Activated naive CD4-positive, alpha-beta T cell treated with anti-CD3 and anti-CD28 coated beads, Interleukin-2, amount 50 U/mL, for 24 hours (primary cell): Measurements from ENCODE around the gene METAP1.
"Not testable (repeated sequence)": the region's sequence is repeated elsewhere in the genome, so short reads cannot be mapped to it uniquely, and the experiment has no call there.

ENCODE experiments used
- H3K27ac Mint-ChIP-seq: one replicate; pipeline ENCODE4 v1.8.0; 2021; ENCODE audit warnings: mild to moderate bottlenecking, mixed read lengths
- H3K27me3 Mint-ChIP-seq: one replicate; pipeline ENCODE4 v1.8.0; 2021; ENCODE audit warnings: mixed read lengths
- H3K36me3 Mint-ChIP-seq: one replicate; pipeline ENCODE4 v1.8.0; 2021; ENCODE audit warnings: mixed read lengths
- H3K4me1 Mint-ChIP-seq: one replicate; pipeline ENCODE4 v1.8.0; 2021; ENCODE audit warnings: mixed read lengths
- H3K4me3 Mint-ChIP-seq: one replicate; pipeline ENCODE4 v1.8.0; 2021; ENCODE audit warnings: mild to moderate bottlenecking, mixed read lengths
- H3K9me3 Mint-ChIP-seq: one replicate; pipeline ENCODE4 v1.8.0; 2021; ENCODE audit warnings: mixed read lengths

Gene METAP1

DNA sequence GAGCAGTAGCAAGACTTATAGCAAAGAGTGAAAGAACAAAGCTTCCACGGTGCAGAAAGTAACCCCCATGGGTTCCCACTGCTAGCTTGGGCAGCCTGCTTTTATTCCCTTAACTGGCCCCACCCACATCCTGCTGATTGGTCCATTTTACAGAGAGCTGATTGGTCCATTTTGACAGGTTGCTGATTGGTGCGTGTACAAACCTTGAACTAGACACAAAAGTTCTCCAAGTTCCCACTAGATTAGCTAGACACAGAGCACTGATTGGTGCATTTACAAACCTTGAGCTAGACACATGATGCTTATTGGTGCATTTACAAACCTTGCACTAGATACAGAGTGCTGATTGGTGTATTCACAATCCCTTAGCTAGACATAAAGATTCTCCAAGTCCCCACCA, 2.7 kb upstream of the METAP1 start:
- not testable (repeated sequence) for H3K36me3 Mint-ChIP-seq, H3K9me3 Mint-ChIP-seq, H3K27ac Mint-ChIP-seq, H3K4me3 Mint-ChIP-seq, H3K27me3 Mint-ChIP-seq
- H3K4me1 Mint-ChIP-seq, result peaks cover 23% of the 10 kb centered on the region

DNA sequence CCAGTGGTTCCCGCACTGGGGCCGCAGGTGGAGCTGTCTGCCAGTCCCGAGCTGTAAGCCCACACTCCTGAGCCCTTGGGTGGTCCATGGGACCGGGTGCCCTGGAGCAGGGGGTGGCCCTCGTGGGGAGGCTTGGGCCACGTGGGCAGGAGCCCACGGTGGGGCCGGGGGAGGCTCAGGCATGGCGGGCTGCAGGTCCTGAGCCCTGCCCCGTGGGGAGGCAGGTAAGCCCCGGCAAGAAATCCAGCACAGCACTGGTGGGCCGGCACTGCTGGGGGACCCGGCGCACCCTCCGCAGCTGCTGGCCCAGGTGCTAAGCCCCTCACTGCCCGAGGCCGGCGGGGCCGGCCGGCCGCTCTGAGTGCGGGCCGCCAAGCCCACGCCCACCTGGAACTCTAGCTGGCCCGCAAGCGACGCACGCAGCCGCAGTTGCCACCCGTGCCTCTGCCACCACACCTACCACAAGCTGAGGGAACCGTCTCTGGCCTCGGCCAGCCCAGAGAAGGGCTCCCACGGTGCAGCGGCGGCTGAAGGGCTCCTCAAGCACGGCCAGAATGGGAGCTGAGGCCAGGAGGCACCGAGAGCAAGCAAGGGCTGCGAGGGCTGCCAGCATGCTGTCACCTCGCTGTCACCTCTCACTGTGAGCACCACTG, 2.0 kb upstream of the METAP1 start:
- Mint-ChIP-seq H3K36me3 (peaks cover 1% of the 10 kb centered on the region), H3K27me3 (no peaks in the 10 kb centered on the region), H3K27ac (no peak overlapping the region), H3K9me3 (no peaks in the 10 kb centered on the region), H3K4me3 (no peak overlapping the region), H3K4me1 (peaks cover 31% of the 10 kb centered on the region)

DNA sequence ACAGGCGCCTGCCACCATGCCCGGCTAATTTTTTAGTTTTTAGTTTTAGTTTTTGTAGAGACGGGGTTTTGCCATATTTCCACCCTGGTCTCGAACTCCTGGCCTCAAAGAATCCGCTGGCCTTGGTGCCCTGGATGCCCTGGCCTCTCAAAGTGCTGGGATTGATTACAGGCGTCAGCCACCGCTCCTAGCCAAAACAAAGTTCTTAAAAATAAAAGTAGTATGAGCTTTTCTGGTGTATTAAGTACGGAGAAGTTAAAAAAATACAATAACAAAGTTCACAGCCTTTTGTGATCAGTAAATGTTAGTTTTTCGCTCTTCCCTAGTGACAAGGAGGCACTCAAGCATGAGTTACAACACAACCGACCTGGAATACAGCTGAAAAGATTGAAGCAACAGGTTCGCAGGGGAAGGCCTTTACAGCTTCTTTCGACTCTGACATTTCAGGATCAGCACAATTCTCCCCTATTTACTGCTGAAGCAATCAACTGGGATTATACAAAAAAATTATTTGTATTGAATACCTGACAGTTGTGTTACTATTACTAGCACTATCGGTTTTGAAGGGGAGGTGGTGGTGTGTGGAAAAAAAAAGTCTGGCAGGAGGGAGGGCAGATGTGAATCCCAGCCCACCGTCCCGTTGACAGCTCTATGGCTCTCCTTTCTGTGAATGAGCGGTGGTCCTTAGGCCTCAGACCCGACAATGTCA, 893 bp upstream of the METAP1 start:
- peaks cover 1% of the 10 kb centered on the region for H3K36me3 Mint-ChIP-seq
- peaks cover 38% of the 10 kb centered on the region for H3K4me1 Mint-ChIP-seq
- H3K27me3 Mint-ChIP-seq, result no peaks in the 10 kb centered on the region
- peak overlapping the region; percentile 98 for H3K27ac Mint-ChIP-seq
- H3K4me3 Mint-ChIP-seq, result peak overlapping the region; percentile 95
- H3K9me3 Mint-ChIP-seq, result no peaks in the 10 kb centered on the region

DNA sequence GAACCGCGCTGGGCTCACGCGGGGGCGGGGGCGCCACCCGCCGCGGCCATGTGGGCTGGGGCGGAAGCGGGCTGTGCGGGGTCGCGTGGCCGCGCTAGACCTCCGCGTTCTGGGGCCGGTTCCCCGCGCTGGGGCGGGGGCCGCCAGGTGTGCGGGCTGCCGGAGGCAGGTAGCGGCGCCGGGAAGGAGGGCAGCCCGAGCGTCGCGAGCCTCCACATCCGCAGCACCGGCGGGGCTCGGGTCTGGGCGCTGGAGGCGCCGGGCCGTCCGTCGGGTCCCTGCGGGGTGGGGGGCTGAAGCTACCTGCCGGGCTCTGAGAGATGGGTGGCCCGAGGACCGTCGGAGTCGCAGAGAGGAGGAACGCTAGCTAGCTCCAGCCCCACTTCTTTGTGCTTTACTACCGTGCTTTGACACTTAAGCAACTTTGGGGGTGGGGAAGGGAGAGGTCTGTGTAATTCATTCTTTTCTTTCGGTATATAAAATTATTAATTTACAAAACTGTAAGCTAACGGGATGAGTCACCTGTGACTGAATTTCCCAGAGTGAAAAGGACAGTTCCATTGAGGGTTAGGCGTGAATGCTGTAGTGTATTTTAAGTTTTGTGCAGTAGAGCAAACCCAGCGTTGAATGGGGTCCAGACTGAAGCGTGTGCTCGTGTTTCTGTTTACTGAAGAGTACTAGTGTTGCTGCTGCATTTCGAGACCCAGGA, 689 bp downstream of the METAP1 start:
- Mint-ChIP-seq H3K4me3 (peak overlapping the region; percentile 95), H3K4me1 (peaks cover 53% of the 10 kb centered on the region), H3K27ac (peak overlapping the region; percentile 91), H3K27me3 (no peaks in the 10 kb centered on the region), H3K36me3 (peaks cover 4% of the 10 kb centered on the region), H3K9me3 (no peaks in the 10 kb centered on the region)

DNA sequence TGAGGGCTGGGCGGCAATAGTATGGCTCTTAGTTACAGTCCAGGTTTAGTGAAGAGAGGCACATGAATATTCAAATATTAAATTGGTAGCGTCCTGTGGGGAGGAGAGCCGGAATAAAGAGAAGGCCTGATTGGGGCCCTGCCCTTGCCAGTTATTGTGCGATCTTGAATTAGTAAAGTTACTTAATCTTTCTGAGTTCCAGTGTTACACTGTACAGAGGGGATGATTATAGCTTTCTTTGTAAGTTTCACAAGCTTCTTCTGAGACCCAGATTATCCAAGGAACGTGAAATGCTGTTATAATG, 1.2 kb downstream of the METAP1 start:
- Mint-ChIP-seq H3K4me1 (peaks cover 56% of the 10 kb centered on the region), H3K4me3 (peak overlapping the region; percentile 95), H3K27me3 (no peaks in the 10 kb centered on the region), H3K9me3 (no peaks in the 10 kb centered on the region), H3K36me3 (peaks cover 4% of the 10 kb centered on the region), H3K27ac (peak overlapping the region; percentile 91)

DNA sequence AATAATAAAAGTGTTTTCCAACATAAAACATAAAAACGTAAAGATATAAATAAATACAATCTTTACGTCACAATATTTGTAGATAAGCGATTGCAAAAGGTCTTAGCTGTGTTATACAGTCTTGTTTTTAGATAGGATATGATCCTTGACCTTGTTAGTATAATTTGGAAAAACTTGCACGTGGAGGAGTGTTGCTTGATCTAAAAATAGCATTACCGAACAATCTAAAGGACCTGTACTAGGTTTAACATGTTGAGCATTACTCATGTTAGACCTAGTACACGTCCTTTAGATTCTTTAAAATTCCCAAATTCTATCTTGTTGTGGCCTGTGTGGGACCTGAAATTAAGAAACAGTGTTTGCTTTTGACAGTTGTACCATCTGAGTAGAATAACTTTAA, 1.6 kb downstream of the METAP1 start:
- peak overlapping the region; percentile 73 for H3K4me3 Mint-ChIP-seq
- no peak overlapping the region for H3K27ac Mint-ChIP-seq
- no peaks in the 10 kb centered on the region for H3K27me3 Mint-ChIP-seq
- H3K4me1 Mint-ChIP-seq, result peaks cover 60% of the 10 kb centered on the region
- no peaks in the 10 kb centered on the region for H3K9me3 Mint-ChIP-seq
- peaks cover 4% of the 10 kb centered on the region for H3K36me3 Mint-ChIP-seq

DNA sequence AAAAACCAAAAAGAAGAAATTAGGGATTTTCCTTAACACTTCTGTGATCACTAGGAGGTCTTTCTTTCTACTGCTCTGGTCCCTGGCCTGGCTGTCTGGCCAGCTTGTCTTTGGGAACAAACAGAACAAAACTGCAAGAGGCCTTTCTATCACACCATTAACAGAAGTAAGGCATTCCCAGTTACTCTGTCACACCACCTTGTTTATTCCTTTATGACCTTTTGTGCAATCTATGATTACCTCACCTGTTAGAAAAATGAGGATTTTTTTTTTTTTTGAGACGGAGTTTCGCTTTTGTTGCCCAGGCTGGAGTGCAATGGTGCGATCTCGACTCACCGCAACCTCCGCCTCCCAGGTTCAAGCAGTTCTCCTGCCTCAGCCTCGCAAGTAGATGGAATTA, 3.0 kb downstream of the METAP1 start:
- Mint-ChIP-seq H3K9me3 (no peaks in the 10 kb centered on the region), H3K4me1 (peaks cover 72% of the 10 kb centered on the region), H3K4me3 (no peak overlapping the region), H3K27ac (no peak overlapping the region), H3K36me3 (peaks cover 4% of the 10 kb centered on the region), H3K27me3 (no peaks in the 10 kb centered on the region)

DNA sequence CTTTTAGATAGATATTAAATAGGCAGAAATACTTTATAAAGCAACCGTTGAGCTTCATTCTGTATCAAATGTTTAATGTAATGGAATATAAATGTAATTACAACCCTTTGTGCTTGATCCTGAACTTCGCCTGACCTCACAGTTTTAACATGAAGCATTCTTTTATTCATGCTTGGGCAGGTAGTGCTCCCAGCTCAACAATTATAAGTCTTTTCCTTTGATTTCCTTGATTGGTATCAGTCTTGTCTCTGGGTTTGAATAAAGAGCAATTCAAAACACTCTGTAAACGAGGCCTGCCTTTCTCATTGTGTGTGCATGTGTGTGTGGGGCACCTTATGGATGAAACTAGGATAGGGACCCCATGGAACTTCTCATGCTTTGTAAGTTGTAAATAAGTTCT, 6.8 kb downstream of the METAP1 start:
- H3K27me3 Mint-ChIP-seq, result no peaks in the 10 kb centered on the region
- peak overlapping the region; percentile 1 for H3K27ac Mint-ChIP-seq
- no peaks in the 10 kb centered on the region for H3K9me3 Mint-ChIP-seq
- peaks cover 86% of the 10 kb centered on the region for H3K4me1 Mint-ChIP-seq
- peaks cover 12% of the 10 kb centered on the region for H3K36me3 Mint-ChIP-seq
- H3K4me3 Mint-ChIP-seq, result no peak overlapping the region

DNA sequence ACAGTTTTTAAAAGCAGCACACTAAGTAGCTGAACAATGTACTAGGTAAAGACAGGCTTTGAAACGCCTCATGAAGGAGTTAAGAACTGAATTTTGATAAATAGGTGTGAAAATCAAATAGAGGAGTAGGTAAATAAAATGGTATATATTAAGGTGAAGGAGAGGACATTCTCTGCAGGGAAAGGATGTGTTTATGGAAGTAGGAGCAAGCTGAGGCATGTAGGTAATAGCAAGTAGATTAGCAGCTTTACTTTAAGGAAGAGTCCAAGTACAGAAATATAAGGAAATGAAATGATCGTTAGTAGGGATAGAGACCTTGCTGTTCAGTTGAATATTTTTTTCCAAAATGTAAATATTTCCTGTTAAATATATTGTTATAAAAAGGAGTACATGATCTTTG, 12.5 kb downstream of the METAP1 start:
- H3K27ac Mint-ChIP-seq, result no peak overlapping the region
- peaks cover 36% of the 10 kb centered on the region for H3K36me3 Mint-ChIP-seq
- no peaks in the 10 kb centered on the region for H3K27me3 Mint-ChIP-seq
- no peak overlapping the region for H3K4me3 Mint-ChIP-seq
- peaks cover 59% of the 10 kb centered on the region for H3K4me1 Mint-ChIP-seq
- no peaks in the 10 kb centered on the region for H3K9me3 Mint-ChIP-seq

DNA sequence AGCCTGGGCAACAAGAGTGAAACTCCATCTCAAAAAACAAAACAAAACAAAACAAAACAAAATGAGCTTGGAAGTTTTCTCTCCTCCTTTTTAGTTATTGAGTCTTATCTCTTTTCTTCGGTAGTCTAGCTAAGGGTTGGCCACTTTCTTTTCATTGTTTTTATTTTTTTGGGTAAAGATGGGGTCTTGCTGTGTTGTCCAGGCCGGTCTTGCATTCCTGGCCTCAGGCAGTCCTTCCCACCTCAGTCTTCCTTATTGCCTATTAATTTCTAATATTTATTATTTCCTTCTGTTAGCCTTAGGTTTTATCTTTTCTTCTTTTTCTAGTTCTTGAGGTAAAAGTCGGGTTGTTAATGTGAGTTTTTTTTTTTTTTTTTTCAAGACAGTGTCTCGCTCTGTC, 16.4 kb downstream of the METAP1 start:
- Mint-ChIP-seq H3K27me3 (no peaks in the 10 kb centered on the region), H3K36me3 (peaks cover 36% of the 10 kb centered on the region), H3K4me1 (peaks cover 52% of the 10 kb centered on the region), H3K27ac (no peak overlapping the region), H3K9me3 (no peaks in the 10 kb centered on the region), H3K4me3 (no peak overlapping the region)

DNA sequence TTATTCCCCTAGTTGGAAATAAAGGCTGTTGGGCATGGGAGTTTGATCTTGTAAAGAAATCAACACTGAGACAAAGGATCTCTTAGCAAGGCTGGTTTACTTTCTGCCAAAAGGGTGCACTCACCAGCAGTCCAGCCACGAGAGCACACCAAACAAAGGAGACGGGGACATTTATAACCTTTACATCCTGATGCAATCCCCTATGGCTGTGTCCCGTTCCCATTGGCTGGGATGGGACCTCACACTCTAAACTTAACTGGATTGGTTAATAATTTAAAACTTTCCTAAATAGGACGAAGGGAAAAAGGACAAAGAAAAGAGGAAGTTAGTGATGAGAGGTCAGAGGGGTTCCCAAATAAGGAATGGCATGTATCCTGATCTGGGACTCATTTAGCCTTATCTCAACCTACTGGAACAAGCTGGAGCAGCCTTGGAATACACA, 17.9 kb downstream of the METAP1 start:
- H3K4me1 Mint-ChIP-seq, result peaks cover 39% of the 10 kb centered on the region
- H3K36me3 Mint-ChIP-seq, result peaks cover 36% of the 10 kb centered on the region
- H3K9me3 Mint-ChIP-seq, result no peaks in the 10 kb centered on the region
- no peak overlapping the region for H3K27ac Mint-ChIP-seq
- H3K27me3 Mint-ChIP-seq, result no peaks in the 10 kb centered on the region
- no peak overlapping the region for H3K4me3 Mint-ChIP-seq

DNA sequence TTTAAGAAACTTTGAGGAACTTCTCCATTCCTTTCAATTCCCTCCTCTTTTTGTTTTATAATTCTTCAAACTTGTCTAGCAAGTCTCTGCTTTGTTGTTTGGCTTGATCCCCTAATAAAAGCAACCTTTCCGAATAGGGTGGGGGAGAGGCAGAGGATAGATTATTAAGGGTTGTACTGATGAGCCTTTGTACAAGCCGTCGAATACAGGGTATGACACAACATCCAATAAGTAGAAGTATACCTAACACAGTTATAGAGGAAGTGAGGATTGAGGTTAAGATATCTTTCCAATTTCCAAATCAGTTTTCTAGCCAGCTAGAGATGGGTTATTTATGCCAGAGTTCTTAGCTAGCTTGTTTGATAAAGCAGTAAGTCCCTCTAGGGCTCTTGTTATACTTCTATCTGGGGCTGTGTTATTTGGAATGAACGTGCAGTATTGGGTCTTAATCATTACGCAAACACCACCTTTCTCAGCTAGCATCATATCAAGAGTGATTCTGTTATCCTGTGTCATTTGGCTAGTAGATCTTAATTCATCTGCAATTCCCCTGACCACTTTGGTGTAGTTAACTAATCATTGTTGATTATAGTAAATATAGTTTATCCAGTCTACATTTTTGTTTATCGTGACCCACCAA, 18.5 kb downstream of the METAP1 start:
- Mint-ChIP-seq H3K27ac (no peak overlapping the region), H3K9me3 (no peaks in the 10 kb centered on the region), H3K4me1 (peaks cover 38% of the 10 kb centered on the region), H3K27me3 (no peaks in the 10 kb centered on the region), H3K36me3 (peaks cover 36% of the 10 kb centered on the region), H3K4me3 (no peak overlapping the region)

DNA sequence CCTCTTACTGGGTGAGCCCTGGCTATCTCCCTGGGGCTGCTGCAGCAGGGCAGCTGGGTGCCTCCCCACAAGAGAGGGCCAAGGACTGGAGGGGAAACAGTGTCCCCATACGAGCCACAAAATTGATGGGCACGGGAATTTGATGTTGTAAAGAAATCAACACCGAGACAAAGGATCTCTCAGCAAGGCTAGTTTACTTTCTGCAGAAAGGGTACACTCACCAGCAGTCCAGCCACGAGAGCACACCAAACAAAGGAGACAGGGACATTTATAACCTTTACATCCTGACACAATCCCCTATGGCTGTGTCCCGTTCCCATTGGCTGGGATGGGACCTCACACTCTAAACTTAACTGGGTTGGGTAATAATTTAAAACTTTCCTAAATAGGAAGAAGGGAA, 25.9 kb downstream of the METAP1 start:
- H3K36me3 Mint-ChIP-seq, result peaks cover 25% of the 10 kb centered on the region
- H3K4me3 Mint-ChIP-seq, result no peak overlapping the region
- no peaks in the 10 kb centered on the region for H3K27me3 Mint-ChIP-seq
- peaks cover 53% of the 10 kb centered on the region for H3K4me1 Mint-ChIP-seq
- no peak overlapping the region for H3K27ac Mint-ChIP-seq
- H3K9me3 Mint-ChIP-seq, result peaks cover 14% of the 10 kb centered on the region

DNA sequence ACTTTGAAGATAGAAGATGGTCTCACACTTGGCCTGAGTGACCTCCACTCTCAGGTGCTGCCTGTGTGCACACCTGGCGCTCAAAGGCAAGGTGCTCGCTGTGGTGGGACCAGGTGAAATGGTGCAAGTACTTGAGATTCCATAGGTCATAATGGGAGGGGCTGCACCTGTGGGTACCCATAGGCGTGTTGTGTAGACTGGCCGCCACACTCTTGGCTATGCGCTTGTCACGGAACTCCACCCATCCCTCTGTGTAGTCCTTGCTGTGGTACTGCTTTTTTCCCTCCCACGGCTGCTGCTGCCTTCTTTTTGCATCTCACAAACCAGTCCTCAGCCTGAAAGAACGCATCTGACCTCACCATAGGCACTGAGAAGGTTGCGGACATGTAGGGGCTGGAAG, 27.0 kb downstream of the METAP1 start:
- Mint-ChIP-seq H3K27me3 (no peaks in the 10 kb centered on the region), H3K36me3 (peaks cover 22% of the 10 kb centered on the region), H3K4me1 (peaks cover 64% of the 10 kb centered on the region), H3K27ac (no peak overlapping the region), H3K9me3 (peaks cover 14% of the 10 kb centered on the region), H3K4me3 (no peak overlapping the region)

DNA sequence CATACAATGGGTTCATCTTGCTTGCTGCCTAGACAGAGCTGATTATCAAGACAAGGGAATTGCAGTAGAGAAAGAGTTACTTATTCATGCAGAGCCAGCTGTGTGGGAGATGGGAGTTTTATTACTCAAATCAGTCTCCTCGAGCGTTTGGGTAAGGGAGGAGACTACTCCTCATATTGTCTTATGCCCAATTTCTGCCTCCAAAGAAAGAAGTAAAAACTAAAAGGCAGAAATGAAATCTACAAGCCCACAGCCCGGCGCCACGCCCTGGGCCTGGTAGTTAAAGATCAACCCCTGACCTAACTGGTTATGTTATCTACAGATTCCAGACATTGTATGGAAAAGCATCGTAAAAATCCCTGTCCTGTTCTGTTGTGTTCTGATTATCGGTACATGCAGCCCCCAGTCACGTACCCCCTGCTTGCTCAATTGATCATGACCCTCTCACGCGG, 28.3 kb downstream of the METAP1 start:
- H3K9me3 Mint-ChIP-seq, result peaks cover 14% of the 10 kb centered on the region
- H3K27ac Mint-ChIP-seq, H3K4me3 Mint-ChIP-seq, H3K27me3 Mint-ChIP-seq: not testable (repeated sequence)
- H3K4me1 Mint-ChIP-seq, result peaks cover 72% of the 10 kb centered on the region
- peaks cover 19% of the 10 kb centered on the region for H3K36me3 Mint-ChIP-seq
